ENCODE measurements around the gene GREM1.

Gene GREM1

GRCh38 chr15:32717426-32718226, at the start of gene GREM1:
Gene GREM1, plus strand, starts transcription at chr15:32718004. Its CDS starts 12,687 bp downstream, at chr15:32730691.
- DNase-seq (no peak), ATAC-seq (no peak)

DNA sequence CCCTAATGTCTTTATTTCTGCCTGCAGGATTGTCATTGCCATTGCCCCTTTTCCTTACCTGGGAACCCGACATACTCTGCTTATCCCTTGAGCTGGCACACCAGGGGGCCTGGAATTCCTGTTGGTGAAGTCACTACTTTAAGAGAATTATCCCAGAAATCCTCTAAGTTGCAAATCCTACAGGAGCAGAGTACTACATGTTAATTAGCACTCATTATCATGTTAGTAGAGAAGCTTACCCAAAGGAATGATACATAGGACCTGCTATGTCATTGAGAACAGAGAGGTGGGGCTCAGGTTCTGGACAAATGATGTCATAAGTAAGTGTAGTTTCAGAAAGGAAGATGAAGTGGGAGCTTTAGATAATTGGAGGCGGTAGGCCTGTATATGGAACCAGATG, 48.9 kb upstream of the GREM1 start:
- no peak for DNase-seq
- ATAC-seq = no peak

DNA sequence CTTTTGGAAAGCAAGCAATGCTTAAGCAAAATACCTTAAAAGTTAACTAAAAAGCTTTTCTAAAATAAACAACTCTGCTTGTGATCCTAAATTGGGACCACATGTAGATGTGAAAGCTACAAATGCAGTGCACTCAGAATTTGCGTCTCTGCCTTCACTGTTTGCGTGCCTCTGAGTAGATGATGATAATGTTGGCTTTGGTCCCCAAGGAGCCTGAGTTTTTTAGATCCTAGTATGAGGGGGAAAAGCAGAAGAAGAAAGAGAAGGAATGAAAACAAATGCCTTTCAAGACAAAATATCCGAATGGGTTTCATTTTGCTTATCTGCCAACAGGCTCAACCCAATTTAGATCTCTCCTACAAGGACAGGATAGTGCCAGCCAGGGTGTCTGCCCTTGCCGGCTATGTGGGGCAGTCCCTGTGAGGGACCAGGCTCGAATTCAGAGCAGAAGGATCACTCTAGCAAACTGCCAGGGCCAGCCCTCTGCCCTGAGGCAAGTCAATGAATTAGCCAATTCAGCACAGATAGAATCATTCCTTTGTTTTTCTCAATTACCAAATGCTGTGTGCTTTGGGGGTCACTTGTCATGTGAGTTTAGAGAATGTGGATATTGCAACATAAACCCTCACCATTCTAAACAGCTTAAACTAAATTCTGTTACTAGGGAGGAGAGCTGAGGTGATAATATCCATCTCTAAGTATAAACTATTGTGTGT, 47.8 kb upstream of the GREM1 start:
- DNase-seq (no peak), ATAC-seq (no peak)

DNA sequence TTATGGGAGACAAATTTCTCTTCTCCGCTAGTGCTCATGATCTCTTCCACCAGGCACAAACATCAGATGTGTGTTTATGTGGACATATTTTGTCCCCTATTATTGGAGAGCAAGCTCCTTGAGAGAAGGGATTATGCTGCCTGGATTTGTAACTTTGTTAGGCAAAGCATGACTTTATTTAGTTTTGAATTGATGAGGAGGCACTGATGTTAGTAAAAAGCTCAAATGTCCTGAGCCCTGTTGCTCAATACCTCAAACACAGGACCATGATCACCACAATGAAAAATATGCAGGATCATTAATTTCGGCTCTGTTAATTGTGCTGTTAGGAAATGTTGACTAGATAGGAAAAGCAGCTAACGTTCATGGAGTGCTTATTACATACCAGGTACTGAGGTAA, 47.2 kb upstream of the GREM1 start:
- no peak for ATAC-seq
- no peak for DNase-seq

DNA sequence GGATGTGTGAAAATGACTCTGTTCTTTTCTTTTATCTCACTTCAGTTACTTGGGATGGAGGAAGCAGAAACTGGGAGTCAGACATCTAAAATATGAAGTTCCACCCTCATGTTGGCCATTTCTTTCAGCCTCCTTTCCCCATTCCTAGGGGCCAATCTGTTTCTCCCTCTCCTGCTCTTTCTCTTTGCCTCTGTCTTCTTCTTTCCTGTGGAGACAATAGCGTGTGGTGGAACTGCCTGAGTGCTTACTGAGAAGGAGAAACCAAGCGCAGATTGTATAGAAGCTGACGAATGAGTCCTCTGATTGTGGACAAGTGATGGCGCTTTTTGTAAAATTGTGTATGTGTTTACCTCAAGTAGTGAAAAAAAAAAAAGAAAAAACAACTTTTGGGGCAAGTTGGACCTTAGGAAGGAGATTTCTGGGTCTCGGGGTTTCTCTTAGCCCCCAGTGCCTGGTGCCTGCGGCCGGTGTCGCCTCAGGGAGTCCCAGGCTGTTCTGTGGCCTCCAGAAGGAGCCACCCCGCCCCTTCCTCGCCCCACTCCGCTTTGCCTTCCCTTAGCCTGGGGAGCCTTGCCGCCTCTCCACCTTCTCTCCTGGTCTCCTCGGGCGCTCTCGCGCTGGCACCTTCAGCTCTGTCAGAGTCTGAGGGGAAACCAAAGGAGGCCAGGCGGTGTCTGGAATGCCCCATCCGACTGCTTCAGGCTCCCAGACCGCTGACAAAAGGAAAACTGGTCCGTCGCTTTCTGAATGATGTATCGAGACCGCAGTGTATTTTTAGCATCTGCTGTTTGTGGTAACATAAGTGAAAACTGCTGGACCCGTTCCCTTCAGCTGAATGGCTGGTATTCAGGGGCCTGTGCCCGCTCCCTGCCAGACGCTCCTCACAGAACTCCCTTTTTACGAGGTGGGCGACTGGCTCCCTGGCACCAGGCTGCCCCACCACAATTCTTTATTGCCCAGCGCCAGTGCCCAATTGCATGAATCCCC, 46.2 kb upstream of the GREM1 start:
- ATAC-seq (no peak), DNase-seq (no peak)

GRCh38 chr15:32674681-32675080, 43.1 kb upstream of the GREM1 start:
- no peak for DNase-seq
- no peak for ATAC-seq

- no peak for DNase-seq
- ATAC-seq = no peak
Observed at GRCh38 chr15:32675466-32675865, 42.3 kb upstream of the GREM1 start.

DNA sequence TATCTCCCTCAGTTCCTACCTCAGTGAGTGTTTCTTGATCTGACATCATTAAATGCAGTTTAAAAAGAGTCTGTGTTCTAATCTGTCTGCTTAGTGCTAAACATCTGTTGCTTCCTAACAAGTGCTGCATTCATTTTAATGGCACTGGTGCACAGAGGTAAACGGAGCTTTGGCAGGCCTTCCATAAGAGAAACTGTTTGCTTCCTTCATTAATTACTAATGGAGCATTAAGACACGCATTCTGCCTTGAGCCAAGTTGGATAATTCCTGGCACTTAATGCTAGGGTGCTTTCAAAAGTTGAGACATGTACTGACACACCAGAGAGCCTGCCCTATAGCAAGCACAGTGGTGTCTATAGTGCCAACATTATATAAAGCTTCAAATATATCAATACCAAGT, 41.6 kb upstream of the GREM1 start:
- DNase-seq (no peak), ATAC-seq (no peak)

- ATAC-seq = no peak
- no peak for DNase-seq
Observed at GRCh38 chr15:32677238-32677750, 40.5 kb upstream of the GREM1 start.

DNA sequence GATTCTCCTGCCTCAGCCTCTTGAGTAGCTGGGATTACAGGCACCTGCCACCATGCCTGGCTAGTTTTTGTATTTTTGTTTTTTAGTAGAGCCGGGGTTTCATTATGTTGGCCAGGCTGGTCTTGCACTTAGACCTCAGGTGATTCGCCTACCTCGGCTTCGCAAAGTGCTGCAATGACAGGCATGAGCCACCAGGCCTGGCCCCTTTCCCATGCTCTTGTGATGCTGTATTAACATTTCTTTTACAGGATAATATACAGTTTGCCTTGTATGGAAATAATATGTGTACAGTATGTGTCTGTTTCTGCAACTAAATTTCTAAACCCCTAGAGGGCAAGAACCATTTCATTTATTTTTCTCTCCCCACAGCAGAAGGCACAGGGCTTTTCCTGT, 38.5 kb upstream of the GREM1 start:
- DNase-seq = no peak
- no peak for ATAC-seq

- no peak for DNase-seq
Observed at GRCh38 chr15:32682569-32682968, 35.2 kb upstream of the GREM1 start.

GRCh38 chr15:32682977-32683630, 34.7 kb upstream of the GREM1 start:
- no peak for DNase-seq
- ATAC-seq = no peak

More at GRCh38 chr15:32682569-32682968, 35.2 kb upstream of the GREM1 start:
- no peak for ATAC-seq

GRCh38 chr15:32683906-32684584, 33.8 kb upstream of the GREM1 start:
- peak; percentile 57 for ATAC-seq
- no peak for DNase-seq

DNA sequence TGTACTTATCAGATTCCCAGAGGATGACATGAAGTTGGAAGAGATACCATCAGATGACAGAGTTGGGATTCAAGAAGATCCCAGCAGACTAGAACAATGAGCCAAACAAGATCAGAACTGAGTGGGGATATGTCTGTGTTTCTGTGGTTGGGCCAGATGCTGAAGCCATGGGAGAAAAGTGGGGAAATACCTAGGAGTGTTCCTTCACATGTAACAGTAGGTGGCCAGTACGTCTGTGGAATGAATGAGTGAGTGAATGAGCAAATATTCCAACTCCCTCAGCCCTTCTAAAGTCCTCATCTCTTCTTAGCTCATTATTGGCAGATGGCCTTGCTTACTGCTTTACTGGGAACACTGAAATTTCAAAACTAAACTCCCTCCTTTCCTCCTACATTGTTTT, 32.2 kb upstream of the GREM1 start:
- ATAC-seq = no peak
- no peak for DNase-seq

DNA sequence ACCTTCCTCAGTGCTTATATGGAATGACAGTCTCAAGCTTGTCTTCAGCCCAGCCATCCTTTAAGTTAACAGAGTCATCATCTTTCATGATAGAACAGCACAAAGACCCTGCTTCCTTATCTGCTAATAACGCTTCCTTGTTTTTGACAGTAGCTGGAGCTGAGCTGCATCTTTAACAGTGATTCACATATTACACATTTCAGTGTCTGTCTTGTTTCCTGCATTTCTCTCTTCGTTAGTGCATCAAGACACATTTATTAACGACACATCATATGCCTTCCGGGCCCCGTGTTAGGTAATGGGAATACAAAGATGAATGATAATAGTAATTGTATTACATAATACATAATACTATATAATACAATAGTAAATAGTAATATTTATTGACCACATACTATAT, 30.2 kb upstream of the GREM1 start:
- DNase-seq (no peak), ATAC-seq (no peak)

DNA sequence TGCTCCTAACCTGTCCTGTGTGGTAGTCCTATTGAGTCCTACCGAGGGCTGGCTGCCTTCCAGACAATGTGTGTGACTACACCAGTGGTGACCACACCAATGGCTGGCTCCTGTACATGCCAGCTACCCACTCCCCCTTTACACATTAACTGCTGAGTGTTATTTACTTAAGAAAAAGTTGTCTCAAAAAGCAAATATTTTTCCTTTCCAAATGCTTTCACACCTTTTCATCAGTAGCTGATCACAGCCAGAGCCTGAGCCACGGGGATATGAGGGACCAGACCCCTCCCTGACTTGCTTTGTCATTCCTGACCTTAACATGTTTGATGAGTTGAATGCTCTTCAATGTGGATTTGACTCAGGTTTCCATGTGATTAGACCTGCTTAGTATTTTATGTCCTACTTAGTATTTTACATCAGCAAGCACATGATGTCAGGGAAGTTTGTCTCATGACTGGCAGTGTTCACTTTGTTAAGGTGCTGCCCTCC, 29.6 kb upstream of the GREM1 start:
- no peak for ATAC-seq
- no peak for DNase-seq

- ATAC-seq = no peak
- DNase-seq = no peak
Observed at GRCh38 chr15:32690941-32691688, 26.7 kb upstream of the GREM1 start.

DNA sequence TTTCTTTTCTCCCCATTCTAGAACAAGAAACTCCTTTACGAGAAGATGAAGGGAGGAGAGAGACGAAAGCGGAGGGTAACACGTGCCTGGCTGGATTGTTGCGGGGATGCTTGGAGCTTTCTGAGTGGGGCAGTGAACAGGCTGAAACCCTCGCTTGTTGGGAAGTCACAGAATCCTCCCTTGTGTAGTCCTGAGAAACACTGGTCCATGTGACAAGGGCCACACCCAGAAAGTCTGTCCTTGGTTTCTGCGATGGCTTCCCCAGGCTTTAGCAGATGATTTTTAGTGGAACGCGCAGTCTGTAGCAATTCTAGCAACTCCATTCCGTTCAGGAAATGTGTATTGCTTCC, 26.1 kb upstream of the GREM1 start:
- ATAC-seq = no peak
- no peak for DNase-seq

DNA sequence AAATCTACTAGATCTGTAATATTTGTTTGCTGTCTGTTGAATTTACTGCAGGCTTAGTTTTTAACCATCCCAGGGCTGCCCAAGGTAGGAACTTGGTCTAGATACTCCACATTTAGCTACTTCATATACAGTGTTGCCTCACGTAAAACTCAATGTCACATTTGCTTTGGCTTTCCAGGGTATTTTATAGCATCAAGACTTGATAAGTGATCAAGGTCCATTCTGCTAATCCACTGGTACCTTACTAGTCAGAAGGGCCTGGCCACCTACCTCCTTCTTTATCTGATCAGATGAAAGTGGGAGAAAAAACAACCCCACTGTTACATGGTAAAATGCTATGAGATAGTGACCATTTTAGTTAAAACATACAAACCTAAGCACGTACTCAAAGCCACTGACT, 25.5 kb upstream of the GREM1 start:
- no peak for DNase-seq
- no peak for ATAC-seq

DNA sequence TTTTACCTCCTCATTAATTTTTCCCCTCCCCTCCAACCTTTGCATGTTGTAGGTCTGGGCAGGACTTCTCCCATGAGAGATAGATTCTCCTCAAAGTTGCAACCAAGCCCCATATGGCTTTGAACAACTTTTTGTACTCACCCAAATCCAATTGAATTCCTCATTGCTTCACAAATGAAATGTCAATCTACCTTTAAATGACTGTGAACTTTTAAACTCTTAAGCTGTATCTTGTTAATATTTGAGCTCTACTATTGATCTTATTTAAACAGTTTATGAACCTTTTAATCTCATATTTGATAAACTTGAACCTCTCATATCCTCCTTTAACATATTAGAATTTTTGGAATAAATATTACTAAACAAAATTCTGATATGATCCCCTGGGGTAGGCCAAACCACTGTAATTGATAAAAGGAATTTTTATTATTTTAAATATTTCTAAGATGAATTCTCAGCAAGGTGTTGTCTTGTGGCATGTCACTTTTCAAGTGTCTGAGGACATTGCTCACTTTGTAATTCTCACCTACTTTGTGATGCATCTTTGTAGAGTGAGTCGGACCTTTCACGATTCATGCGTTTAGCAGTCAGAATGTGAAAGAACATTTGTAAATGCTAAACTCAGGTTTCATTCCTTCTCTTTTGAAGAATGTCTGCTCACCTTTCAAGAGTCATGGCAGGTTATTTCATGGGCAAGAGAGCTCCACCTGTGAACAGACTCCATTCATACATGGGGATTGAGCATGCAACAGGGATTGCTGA, 23.4 kb upstream of the GREM1 start:
- no peak for DNase-seq
- ATAC-seq = no peak
